Gastroesophageal sphincter (tissue), 3 donors: Measurements from ENCODE around the gene BIRC2.

Source experiments
- EP300 ChIP-seq: sonication (generic); formaldehyde crosslinking; IDR thresholded peaks from one replicate; pipeline ENCODE4 v1.6.1; 2017; ENCODE audit warnings: antibody characterized with exemption, mild to moderate bottlenecking
- POLR2A ChIP-seq, 2 donors: fragments of 450-650 bp; IDR thresholded peaks; one replicate each; pipeline ENCODE4 v1.6.1; 2017; ENCODE audit warnings: antibody characterized with exemption in 2 of 2, mild to moderate bottlenecking in 2 of 2, moderate library complexity in 1 of 2
- POLR2AphosphoS5 ChIP-seq: sonication (generic); formaldehyde crosslinking; IDR thresholded peaks from one replicate; pipeline ENCODE4 v1.6.1; 2017; ENCODE audit warnings: antibody characterized with exemption
- TF ChIP-seq, protein P1 (sequence below), 4 experiments: fragments of 200-600 bp in 2 of 4; fragments of 450-650 bp in 2 of 4; sonication (generic) in 1 of 4; IDR thresholded peaks; one replicate each; pipeline ENCODE4 v1.5.1; 2017 to 2019; ENCODE audit warnings: antibody characterized with exemption in 4 of 4, mild to moderate bottlenecking in 2 of 4, moderate library complexity in 2 of 4

GRCh38 chr11:102306817-102307726 lies 39.9 kb upstream of the BIRC2 start:
- TF ChIP-seq, protein P1, sequence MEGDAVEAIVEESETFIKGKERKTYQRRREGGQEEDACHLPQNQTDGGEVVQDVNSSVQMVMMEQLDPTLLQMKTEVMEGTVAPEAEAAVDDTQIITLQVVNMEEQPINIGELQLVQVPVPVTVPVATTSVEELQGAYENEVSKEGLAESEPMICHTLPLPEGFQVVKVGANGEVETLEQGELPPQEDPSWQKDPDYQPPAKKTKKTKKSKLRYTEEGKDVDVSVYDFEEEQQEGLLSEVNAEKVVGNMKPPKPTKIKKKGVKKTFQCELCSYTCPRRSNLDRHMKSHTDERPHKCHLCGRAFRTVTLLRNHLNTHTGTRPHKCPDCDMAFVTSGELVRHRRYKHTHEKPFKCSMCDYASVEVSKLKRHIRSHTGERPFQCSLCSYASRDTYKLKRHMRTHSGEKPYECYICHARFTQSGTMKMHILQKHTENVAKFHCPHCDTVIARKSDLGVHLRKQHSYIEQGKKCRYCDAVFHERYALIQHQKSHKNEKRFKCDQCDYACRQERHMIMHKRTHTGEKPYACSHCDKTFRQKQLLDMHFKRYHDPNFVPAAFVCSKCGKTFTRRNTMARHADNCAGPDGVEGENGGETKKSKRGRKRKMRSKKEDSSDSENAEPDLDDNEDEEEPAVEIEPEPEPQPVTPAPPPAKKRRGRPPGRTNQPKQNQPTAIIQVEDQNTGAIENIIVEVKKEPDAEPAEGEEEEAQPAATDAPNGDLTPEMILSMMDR (IDR thresholded peaks at IDR 0.05), result no peak
- TF ChIP-seq POLR2A (IDR thresholded peaks at IDR 0.05), result no peak
- TF ChIP-seq POLR2AphosphoS5, result no peak
- no peak for TF ChIP-seq EP300
